BJ (cell line): ENCODE results near the gene RPS15. TPM values are rescaled to one million over a fixed set of nuclear protein-coding genes. Genes with fewer than 3 reads are reported as not detected.

Experiments used
- CTCF ChIA-PET: fragments of 350-600 bp; formaldehyde crosslinking; extraction: SDS; loops from one replicate; lab custom pipeline; 2021; ENCODE audit warnings: antibody characterized with exemption, inconsistent platforms; lab: Yijun Ruan, JAX
- POLR2A ChIA-PET: fragments of 300-600 bp; sonication (Branson Sonifier 250); formaldehyde crosslinking; extraction: SDS; loops from one replicate; lab custom pipeline; 2021; ENCODE audit warnings: antibody characterized with exemption; lab: Charles Lee
- DNase-seq: peaks from one replicate; pipeline ENCODE4 v3.0.0-alpha.2; 2011; ENCODE audit warnings: low read depth
- H3K27me3 ChIP-seq: 2 replicates; pipeline ENCODE4 v1.6.0; 2011; ENCODE audit warnings: low read length; ENCODE audit not compliant: control insufficient read depth, insufficient read depth
- H3K36me3 ChIP-seq: 2 replicates; pipeline ENCODE4 v1.5.1; 2011; ENCODE audit warnings: low read length; ENCODE audit not compliant: control insufficient read depth, insufficient read depth
- H3K4me3 ChIP-seq: 2 replicates; pipeline ENCODE4 v1.5.1; 2011; ENCODE audit warnings: low read depth, mild to moderate bottlenecking, control low read depth, low read length
- CTCF ChIP-seq: IDR thresholded peaks from 2 replicates; pipeline ENCODE4 v1.5.1; 2011; ENCODE audit warnings: low read depth, mild to moderate bottlenecking, control low read depth, inconsistent platforms, low read length, moderate library complexity; ENCODE audit not compliant: insufficient read depth
- polyA plus RNA-seq: library from polyadenylated mRNA; depleted of rRNA; stranded (reverse); fragments of >200 nt; gene quantifications from 2 replicates; pipeline ENCODE4 v1.2.3, GENCODE V29; 2011; rRNA removed

Gene RPS15
- polyA plus RNA-seq, 1 experiment: 1,597 TPM

GRCh38 chr19:1487576-1488281, 49.5 kb downstream of the RPS15 start:
- H3K27me3 ChIP-seq: peaks cover 4% of the 10 kb centered on the region
- no peak overlapping the region for H3K4me3 ChIP-seq
- ChIA-PET POLR2A (no interaction called here), CTCF (no interaction called here)
- H3K36me3 ChIP-seq: no peaks in the 10 kb centered on the region
- no peak for TF ChIP-seq CTCF
- no peak for DNase-seq

- DNase-seq: no peak
- H3K27me3 ChIP-seq: peaks cover 4% of the 10 kb centered on the region
- CTCF ChIA-PET: no interaction called here
- H3K4me3 ChIP-seq: no peak overlapping the region
- H3K36me3 ChIP-seq: no peaks in the 10 kb centered on the region
- TF ChIP-seq CTCF: no peak
- POLR2A ChIA-PET: no interaction called here
These were observed 50.0 kb downstream of the RPS15 start for GRCh38 chr19:1488282-1488601.

DNA sequence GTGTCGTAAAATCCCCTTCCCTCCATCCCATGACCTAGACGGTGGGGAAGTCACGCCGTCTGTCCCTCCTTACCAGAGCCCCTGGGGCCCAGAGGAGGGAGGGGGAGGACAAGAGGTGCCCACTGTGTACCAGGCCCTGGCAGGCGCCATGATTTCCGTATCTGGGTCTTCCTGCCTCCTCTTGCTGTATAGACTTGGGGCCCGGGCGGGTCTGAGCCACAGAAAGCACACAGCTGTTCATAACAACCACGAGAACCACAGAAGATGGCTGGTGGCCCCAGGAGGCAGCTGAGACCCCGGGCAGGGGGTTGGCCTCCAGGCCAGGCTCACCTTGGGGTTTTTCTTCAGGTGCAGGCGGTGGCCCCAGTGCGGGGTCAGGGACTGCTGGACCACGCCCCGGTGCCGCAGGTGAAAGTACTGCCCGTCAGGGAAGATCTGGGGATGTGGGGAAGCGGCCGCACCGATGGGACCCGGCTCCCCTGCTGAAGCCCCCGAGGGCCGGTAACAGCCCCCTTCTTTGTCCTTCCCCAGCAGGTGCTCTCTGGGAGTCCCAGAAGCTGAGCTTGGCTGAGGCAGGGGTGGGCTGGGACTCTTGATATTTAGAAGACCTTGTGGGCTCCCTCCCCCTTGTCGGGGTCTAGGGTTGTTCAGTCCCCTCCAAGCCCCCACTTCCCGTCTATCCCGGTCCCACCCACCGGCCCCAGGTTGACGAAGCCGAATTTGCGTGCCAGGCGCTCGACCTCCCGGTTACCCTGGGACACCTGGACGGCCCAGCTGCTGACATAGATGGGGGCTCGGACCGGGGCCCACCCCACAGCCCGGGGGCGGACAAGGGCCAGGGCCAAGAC, 51.5 kb downstream of the RPS15 start:
- POLR2A ChIA-PET: no interaction called here
- Histone ChIP-seq H3K27me3 (peaks cover 4% of the 10 kb centered on the region), H3K4me3 (peak overlapping the region; percentile 61), H3K36me3 (no peaks in the 10 kb centered on the region)
- no peak for TF ChIP-seq CTCF
- CTCF ChIA-PET: interaction anchor here (1.2 kb wide), 1 partner anchor 11 kb away, joined by 4 read pairs; no protein-coding TSS in a partner anchor
- no peak for DNase-seq

Other genes with a start within 250 kb of the RPS15 start
- gene STK11, start 232.6 kb upstream of the RPS15 start, polyA plus RNA-seq: 26.3 and 33.6 TPM in 2 replicates
- gene CBARP, start 200.4 kb upstream of the RPS15 start, polyA plus RNA-seq: 0.97 and 1.6 TPM in 2 replicates
- gene ATP5F1D, start 196.6 kb upstream of the RPS15 start, polyA plus RNA-seq: 57.9 and 65.1 TPM in 2 replicates
- gene MIDN, start 189.8 kb upstream of the RPS15 start, polyA plus RNA-seq: 6.9 and 8.4 TPM in 2 replicates
- gene CIRBP, start 169.1 kb upstream of the RPS15 start, polyA plus RNA-seq: 342 and 372 TPM in 2 replicates
- gene FAM174C, start 162.9 kb upstream of the RPS15 start, polyA plus RNA-seq: 24.6 and 37.5 TPM in 2 replicates
- not detected in 2 replicates for gene EFNA2, start 152.5 kb upstream of the RPS15 start, polyA plus RNA-seq
- gene NDUFS7, start 54.5 kb upstream of the RPS15 start, polyA plus RNA-seq: 35.5 and 59.6 TPM in 2 replicates
- gene GAMT, start 36.9 kb upstream of the RPS15 start, polyA plus RNA-seq: 26.9 and 43.7 TPM in 2 replicates
- 38.3 and 48.9 TPM in 2 replicates for gene DAZAP1, start 30.8 kb upstream of the RPS15 start, polyA plus RNA-seq
- 0.07 and 0.11 TPM in 2 replicates for gene APC2, start 11.7 kb downstream of the RPS15 start, polyA plus RNA-seq
- 23.9 and 32.6 TPM in 2 replicates for gene C19orf25, start 40.8 kb downstream of the RPS15 start, polyA plus RNA-seq
- gene PCSK4, start 52.0 kb downstream of the RPS15 start, polyA plus RNA-seq: 0.59 and 1.3 TPM in 2 replicates
- gene REEP6, start 52.8 kb downstream of the RPS15 start, polyA plus RNA-seq: 1.7 and 3.1 TPM in 2 replicates
- gene ADAMTSL5, start 74.6 kb downstream of the RPS15 start, polyA plus RNA-seq: 15.0 and 21.5 TPM in 2 replicates
- not detected in 2 replicates for gene PLK5, start 85.7 kb downstream of the RPS15 start, polyA plus RNA-seq
- 5.4 and 6.9 TPM in 2 replicates for gene MEX3D, start 129.9 kb downstream of the RPS15 start, polyA plus RNA-seq
- gene MBD3, start 154.5 kb downstream of the RPS15 start, polyA plus RNA-seq: 38.9 and 53.4 TPM in 2 replicates
- 177 and 213 TPM in 2 replicates for gene UQCR11, start 167.1 kb downstream of the RPS15 start, polyA plus RNA-seq
- gene TCF3, start 214.2 kb downstream of the RPS15 start, polyA plus RNA-seq: 32.6 and 49.8 TPM in 2 replicates